ENCODE measurements around the gene AKR7A2. TPM values are rescaled to one million over a fixed set of nuclear protein-coding genes. Genes with fewer than 3 reads are reported as not detected.

AKR7A2 gene
- polyA plus RNA-seq, 3 donors, result 19.5 to 117 (median 89.3) TPM

DNA sequence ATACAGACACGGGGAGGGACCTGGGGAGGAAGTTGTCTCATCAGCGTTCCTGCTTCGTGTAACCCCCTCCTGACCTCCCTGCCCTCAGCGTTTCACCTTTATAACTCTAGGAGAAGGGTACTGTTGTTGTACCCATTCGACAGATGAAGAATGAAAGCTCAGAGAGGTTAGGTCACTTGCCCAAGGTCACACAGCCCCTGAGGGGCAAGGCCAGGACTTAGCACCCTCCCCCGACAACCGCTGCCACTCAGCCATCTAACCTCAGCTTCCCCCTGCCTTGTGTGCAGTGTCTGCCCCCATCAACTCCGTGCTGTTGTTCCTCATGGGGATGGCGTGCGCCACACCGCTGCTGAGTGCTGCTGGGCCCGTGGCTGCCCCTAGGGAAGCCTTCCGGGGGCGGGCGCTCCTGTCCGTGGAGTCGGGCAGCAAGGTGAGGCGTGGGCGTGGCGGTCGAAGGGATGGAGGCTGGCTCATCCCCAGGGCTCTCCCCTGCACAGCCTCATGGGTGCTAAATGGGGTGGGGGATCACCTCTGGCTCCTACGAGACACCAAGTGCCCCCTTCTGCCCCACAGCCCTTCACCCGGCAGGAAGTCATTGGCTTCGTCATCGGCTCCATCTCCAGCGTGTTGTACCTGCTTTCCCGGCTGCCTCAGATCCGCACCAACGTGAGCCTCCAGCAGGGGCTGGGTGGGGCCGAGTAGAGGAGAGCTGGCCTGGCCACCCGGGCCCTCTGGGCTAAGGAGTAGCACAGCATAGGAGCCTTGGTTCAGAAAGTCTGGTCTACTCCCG, 14.2 kb upstream of the AKR7A2 start:
- H3K27ac Mint-ChIP-seq, result no peak overlapping the region
- peaks cover 16% of the 10 kb centered on the region for H3K4me1 Mint-ChIP-seq
- Histone ChIP-seq H3K4me1 (ENCODE audit: control insufficient read depth in 1 of 2, insufficient read depth in 2 of 2, low read length in 2 of 2) (peaks cover 14 to 23% of the 10 kb centered on the region in 2 donors), H3K79me2 (ENCODE audit: insufficient read depth, low read length) (peaks cover 19% of the 10 kb centered on the region), H3K27ac (ENCODE audit: low read depth in 1 of 2, low read length in 2 of 2) (no peak overlapping the region), H3K27me3 (ENCODE audit: control insufficient read depth in 2 of 2, insufficient read depth in 2 of 2, low read length in 2 of 2) (no peaks in the 10 kb centered on the region), H3K36me3 (replicated peaks in 1 of 2; ENCODE audit: control insufficient read depth in 1 of 2, insufficient read depth in 2 of 2, low read length in 2 of 2) (peaks cover 54 to 78% of the 10 kb centered on the region in 2 donors), H2AFZ (ENCODE audit: insufficient read depth, low read depth, low read length, poor library complexity, severe bottlenecking) (no peak overlapping the region), H3K9ac (ENCODE audit: insufficient read depth, low read length, poor library complexity, severe bottlenecking) (no peak overlapping the region), H3K4me3 (replicated peaks in 1 of 3; ENCODE audit: low read depth in 2 of 3, low read length in 3 of 3) (no peak overlapping the region), H4K20me1 (ENCODE audit: insufficient read depth, low read length) (peaks cover 8% of the 10 kb centered on the region), H3K4me2 (replicated peaks; ENCODE audit: extremely low read depth, low read length, poor library complexity, severe bottlenecking) (no peak overlapping the region), H3K9me3 (replicated peaks in 1 of 2; ENCODE audit: control insufficient read depth in 1 of 2, insufficient read depth in 1 of 2, low read length in 2 of 2) (no peaks in the 10 kb centered on the region)
- 82% methylated on average over 21 of the region's 32 CpGs for WGBS (ENCODE audit: insufficient coverage)
- TF ChIP-seq, protein P1, sequence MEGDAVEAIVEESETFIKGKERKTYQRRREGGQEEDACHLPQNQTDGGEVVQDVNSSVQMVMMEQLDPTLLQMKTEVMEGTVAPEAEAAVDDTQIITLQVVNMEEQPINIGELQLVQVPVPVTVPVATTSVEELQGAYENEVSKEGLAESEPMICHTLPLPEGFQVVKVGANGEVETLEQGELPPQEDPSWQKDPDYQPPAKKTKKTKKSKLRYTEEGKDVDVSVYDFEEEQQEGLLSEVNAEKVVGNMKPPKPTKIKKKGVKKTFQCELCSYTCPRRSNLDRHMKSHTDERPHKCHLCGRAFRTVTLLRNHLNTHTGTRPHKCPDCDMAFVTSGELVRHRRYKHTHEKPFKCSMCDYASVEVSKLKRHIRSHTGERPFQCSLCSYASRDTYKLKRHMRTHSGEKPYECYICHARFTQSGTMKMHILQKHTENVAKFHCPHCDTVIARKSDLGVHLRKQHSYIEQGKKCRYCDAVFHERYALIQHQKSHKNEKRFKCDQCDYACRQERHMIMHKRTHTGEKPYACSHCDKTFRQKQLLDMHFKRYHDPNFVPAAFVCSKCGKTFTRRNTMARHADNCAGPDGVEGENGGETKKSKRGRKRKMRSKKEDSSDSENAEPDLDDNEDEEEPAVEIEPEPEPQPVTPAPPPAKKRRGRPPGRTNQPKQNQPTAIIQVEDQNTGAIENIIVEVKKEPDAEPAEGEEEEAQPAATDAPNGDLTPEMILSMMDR (IDR thresholded peaks at IDR 0.05), result no peak
- no peaks in the 10 kb centered on the region for H3K27me3 Mint-ChIP-seq (ENCODE audit: low read depth in 3 of 3)
- no peaks in the 10 kb centered on the region for H3K9me3 Mint-ChIP-seq
- peaks cover 60 to 82% of the 10 kb centered on the region in 2 donors for H3K36me3 Mint-ChIP-seq
- DNase-seq, result no peak
- intact Hi-C loops (cut with micrococcal nuclease), result no loop called here
- no peak overlapping the region for H3K4me3 Mint-ChIP-seq

DNA sequence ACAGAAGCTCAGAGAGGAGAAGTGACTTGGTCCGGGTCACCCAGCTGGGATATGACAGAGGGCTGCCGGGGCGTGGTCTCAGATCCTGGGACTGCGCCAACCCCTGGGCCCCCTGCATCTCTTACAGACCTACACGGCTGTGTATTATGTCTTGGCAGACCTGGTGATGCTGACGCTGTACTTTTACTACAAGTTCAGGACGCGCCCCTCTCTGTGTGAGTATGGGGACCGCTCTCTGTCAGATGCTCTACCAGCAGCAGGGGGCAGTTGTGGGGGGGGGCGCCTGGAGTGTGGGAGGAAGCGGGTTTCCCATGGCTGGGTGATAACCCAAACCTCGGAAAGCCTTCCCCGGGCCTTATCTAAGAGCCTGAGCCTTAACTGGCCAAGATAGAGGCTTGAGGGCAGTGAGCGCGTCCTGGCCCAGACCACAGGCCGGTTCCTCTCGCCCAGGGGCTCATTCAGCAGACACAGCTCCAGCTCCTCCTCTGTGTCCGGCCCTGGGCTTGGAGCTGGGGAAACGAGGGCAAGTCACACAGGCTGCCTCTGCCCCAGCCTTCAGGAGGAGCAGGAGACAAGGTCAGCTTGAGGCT, 13.5 kb upstream of the AKR7A2 start:
- WGBS (ENCODE audit: insufficient coverage), result 79% methylated on average over 10 of the region's 19 CpGs
- peak overlapping the region in 1 of 7 donors; percentile 37 for H3K27ac Mint-ChIP-seq
- no peak overlapping the region for H3K4me2 ChIP-seq (replicated peaks; ENCODE audit: extremely low read depth, low read length, poor library complexity, severe bottlenecking)

More for the DNA sequence above, 13.5 kb upstream of the AKR7A2 start:
- Mint-ChIP-seq H3K4me1 (peaks cover 17% of the 10 kb centered on the region), H3K27me3 (ENCODE audit: low read depth in 3 of 3) (no peaks in the 10 kb centered on the region), H3K4me3 (no peak overlapping the region), H3K36me3 (peaks cover 63 to 87% of the 10 kb centered on the region in 2 donors), H3K9me3 (no peaks in the 10 kb centered on the region)
- Histone ChIP-seq H3K9ac (ENCODE audit: insufficient read depth, low read length, poor library complexity, severe bottlenecking) (no peak overlapping the region), H3K4me1 (ENCODE audit: control insufficient read depth in 1 of 2, insufficient read depth in 2 of 2, low read length in 2 of 2) (peaks cover 14 to 23% of the 10 kb centered on the region in 2 donors), H3K9me3 (replicated peaks in 1 of 2; ENCODE audit: control insufficient read depth in 1 of 2, insufficient read depth in 1 of 2, low read length in 2 of 2) (no peaks in the 10 kb centered on the region), H3K4me3 (replicated peaks in 1 of 3; ENCODE audit: low read depth in 2 of 3, low read length in 3 of 3) (no peak overlapping the region), H3K79me2 (ENCODE audit: insufficient read depth, low read length) (peaks cover 25% of the 10 kb centered on the region), H3K27me3 (ENCODE audit: control insufficient read depth in 2 of 2, insufficient read depth in 2 of 2, low read length in 2 of 2) (no peaks in the 10 kb centered on the region), H2AFZ (ENCODE audit: insufficient read depth, low read depth, low read length, poor library complexity, severe bottlenecking) (no peak overlapping the region), H3K36me3 (replicated peaks in 1 of 2; ENCODE audit: control insufficient read depth in 1 of 2, insufficient read depth in 2 of 2, low read length in 2 of 2) (peaks cover 53 to 80% of the 10 kb centered on the region in 2 donors), H3K27ac (ENCODE audit: low read depth in 1 of 2, low read length in 2 of 2) (no peak overlapping the region), H4K20me1 (ENCODE audit: insufficient read depth, low read length) (peaks cover 8% of the 10 kb centered on the region)
- no peak for DNase-seq
- TF ChIP-seq, protein P1 (IDR thresholded peaks at IDR 0.05), result no peak
- intact Hi-C loops (cut with micrococcal nuclease), result no loop called here
